T1000 (cell line): Measurements from ENCODE around the gene ZFR.
"Not testable (repeated sequence)": the region's sequence is repeated elsewhere in the genome, so short reads cannot be mapped to it uniquely, and the experiment has no call there.

Source experiments
- DNase-seq: peaks from one replicate; lab custom pipeline; 2025; ENCODE audit warnings: mixed read lengths; lab: John Stamatoyannopoulos, UW

Gene ZFR

GRCh38 chr5:32450952-32451351, 6.4 kb upstream of the ZFR start:
- no peak for DNase-seq

DNA sequence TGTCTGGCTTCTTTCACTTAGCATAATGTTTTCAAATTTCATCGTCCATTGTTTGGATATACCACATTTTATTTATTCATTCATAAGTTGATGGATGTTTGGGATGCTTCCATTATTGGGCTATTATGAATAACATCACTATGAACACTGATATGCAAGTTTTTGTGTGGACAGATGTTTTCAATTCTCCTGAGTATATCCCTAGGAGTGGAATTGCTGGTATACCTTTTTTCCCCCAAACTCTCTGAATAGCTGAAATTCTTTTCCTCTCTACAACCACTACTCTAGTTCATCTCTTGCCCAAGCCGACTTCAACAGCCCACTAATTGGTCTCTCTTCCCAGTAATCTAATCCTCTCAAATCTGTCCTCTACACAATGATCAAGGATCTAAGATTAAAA, 4.7 kb upstream of the ZFR start:
- DNase-seq = no peak

- DNase-seq = no peak
Observed at GRCh38 chr5:32446630-32447029, 2.1 kb upstream of the ZFR start.

GRCh38 chr5:32445831-32446614, 1.5 kb upstream of the ZFR start:
- DNase-seq = no peak

DNA sequence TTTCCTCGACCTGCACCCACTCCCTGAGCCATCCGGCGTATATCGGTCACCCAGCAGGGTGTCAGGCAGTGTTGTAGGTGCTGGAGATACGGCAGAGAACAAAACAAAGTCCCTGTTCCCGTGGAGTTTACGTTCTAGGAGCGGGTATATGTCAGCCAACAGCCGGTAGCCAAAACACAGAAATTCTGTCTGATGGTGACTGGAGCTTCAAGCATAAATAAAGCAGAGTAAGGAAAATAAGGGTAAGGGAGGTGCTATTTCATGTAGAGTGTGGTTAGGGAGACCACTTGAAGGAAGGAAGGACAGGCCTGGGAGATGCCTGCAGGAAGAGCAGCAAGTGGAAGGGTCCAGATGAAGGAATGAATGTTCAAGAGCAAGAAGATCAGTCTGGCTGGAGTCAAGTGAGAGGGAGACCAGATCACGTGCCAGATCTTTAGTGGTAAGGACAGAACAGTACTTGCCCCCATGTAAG, 783 bp upstream of the ZFR start:
- DNase-seq = no peak

- peak; percentile 50 for DNase-seq
Observed at GRCh38 chr5:32443541-32444430, 754 bp downstream of the ZFR start.

GRCh38 chr5:32443145-32443540, 1.4 kb downstream of the ZFR start:
- no peak for DNase-seq

GRCh38 chr5:32439086-32439642, 5.4 kb downstream of the ZFR start:
- no peak for DNase-seq

GRCh38 chr5:32436553-32437242, 7.8 kb downstream of the ZFR start:
- DNase-seq = no peak

DNA sequence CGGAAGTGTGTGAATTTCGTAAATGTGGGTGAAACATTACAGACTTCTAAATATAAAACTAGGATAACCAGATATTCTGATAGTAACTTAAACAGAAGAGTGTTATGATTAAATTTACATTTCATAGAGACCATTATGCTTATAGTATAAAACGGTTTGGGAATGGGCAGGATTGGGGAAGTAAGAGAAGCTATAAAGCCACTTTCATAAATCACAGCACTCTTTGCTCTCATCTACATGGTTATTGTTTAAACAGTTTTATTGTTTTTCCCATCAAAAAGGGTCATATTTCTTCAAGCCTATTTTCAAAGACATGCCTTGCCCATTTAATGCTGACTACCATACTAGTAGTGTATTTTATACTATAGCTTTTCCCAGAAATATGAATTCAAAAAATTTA, 9.2 kb downstream of the ZFR start:
- no peak for DNase-seq

- no peak for DNase-seq
Observed at GRCh38 chr5:32434221-32434620, 10.3 kb downstream of the ZFR start.

DNA sequence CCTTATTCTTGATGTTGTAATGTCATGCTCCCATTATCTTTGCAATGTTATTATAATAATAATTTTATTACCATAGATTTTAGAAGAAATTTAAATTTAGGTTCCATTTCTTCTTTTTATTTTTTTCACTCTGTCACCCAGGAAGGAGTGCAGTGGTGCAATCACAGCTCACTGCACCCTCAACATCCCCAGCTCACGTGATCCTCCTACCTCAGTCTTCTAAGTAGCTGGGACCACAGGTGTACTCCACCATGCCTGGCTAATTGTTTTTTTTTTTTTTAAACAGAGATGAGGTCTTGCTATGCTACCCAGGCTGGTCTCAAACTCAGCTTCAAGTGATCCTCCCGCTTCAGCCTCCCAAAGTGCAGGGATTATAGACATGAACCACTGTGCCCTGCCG, 11.9 kb downstream of the ZFR start:
- no peak for DNase-seq

DNA sequence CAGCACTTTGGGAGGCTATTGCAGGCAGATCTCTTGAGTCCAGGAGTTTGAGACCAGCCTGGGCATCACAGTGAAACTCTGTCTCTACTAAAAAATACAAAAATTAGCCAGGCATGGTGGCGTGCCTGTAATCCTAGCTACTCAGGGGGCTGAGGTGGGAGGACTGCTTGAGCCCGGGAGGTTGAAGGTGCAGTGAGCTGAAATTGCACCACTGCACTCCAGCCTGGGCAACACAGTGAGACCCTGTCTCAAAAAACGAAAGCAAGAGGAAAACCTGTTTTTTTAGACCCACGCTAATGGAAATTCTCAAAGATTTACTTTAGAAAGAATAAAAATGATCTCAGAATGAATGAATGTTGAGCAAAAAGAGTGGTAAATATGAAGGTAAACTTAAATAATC, 13.7 kb downstream of the ZFR start:
- not testable (repeated sequence) for DNase-seq

DNA sequence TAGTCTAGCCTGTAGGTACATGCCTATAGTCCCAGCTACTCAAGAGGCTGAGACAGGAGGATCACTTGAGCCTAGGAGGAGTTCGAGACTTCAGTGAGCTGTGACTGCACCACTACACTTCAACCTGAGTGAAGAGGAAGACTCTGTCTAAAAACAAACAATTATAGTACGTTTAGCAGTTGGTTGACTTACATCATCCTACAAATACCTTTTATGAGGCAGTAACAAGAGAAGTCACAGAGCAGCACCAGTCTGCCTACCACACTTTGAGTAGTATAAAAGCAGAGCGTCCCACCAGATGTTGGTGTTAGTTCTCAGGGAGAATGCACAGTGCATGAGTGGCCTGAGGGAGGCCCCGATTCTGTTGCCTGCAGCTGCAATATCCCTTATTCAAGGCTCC, 16.1 kb downstream of the ZFR start:
- no peak for DNase-seq

DNA sequence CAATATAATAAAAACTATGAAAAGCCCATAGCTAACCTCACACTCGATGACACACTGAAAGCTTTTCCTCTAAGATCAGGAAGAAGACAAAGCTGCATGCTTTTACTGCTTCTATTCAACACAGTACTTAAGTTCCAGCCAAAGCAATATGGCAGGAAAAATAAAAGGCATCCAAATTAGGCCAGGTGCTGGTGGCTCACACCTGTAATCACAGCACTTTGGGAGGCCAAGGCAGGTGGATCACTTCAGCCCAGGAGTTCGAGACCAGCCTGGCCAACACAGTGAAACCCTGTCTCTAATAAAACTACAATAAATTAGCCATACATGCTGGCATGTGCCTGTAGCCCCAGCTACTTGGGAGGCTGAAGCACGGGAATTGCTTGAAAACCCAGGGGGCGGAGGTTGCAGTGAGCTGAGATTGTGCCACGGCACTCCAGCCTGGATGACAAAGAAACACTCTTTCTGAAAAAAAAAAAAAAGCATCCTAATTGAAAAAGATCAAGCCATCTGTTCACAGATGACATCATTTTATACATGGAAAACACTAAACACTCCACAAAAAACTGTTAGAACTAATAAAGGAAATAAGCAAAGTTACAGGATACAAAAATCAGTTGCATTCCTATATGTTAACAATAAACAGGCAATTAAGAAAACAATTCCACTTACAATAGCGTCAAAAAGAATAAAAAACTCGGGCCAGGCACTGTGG, 17.9 kb downstream of the ZFR start:
- DNase-seq = no peak

GRCh38 chr5:32422697-32423096, 21.8 kb downstream of the ZFR start:
- no peak for DNase-seq

DNA sequence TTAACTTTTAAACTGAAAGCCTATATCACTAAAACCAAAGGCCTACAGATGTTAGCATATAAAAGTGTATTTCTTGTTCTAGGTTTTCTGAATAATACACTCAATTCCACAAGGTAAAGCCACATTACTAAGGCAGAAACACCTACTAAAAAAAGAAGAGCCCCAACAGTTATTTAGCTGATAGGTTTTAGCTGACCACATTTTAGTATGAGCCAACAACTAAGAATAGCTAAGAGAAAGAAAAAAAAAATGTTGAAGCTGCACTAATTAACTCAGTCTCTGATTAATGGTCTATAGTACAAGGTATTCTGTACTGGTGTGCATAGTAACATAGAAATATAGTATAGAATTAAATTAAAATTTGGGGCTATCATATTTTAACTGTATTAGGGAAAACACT, 23.5 kb downstream of the ZFR start:
- no peak for DNase-seq

- DNase-seq = no peak
Observed at GRCh38 chr5:32420506-32420905, 24.0 kb downstream of the ZFR start.

- DNase-seq = no peak
Observed at GRCh38 chr5:32419791-32420190, 24.7 kb downstream of the ZFR start.

GRCh38 chr5:32413466-32414263, 30.9 kb downstream of the ZFR start:
- no peak for DNase-seq

GRCh38 chr5:32410630-32411029, 33.9 kb downstream of the ZFR start:
- no peak for DNase-seq
